NCI-H82 (cell line): Measurements from ENCODE around the gene C14orf93.

Experiments used
- DNase-seq: peaks from one replicate; lab custom pipeline; 2025; lab: John Stamatoyannopoulos, UW

C14orf93 gene

GRCh38 chr14:23045419-23046357, 35.7 kb upstream of the C14orf93 start:
- DNase-seq: no peak

GRCh38 chr14:23044840-23045239, 34.9 kb upstream of the C14orf93 start:
- DNase-seq: no peak

- no peak for DNase-seq
These were observed 33.8 kb upstream of the C14orf93 start for GRCh38 chr14:23043754-23044153.

- no peak for DNase-seq
These were observed 33.2 kb upstream of the C14orf93 start for GRCh38 chr14:23043145-23043544.

GRCh38 chr14:23042162-23042965, 32.4 kb upstream of the C14orf93 start, which contains the start of gene PSMB11:
TSS of gene PSMB11 (plus strand) at chr14:23042212. CDS start at chr14:23042226, 14 bp downstream.
- no peak for DNase-seq

GRCh38 chr14:23041729-23042128, 31.8 kb upstream of the C14orf93 start:
- no peak for DNase-seq

- DNase-seq: no peak
These were observed 30.2 kb upstream of the C14orf93 start for GRCh38 chr14:23040100-23040499.

- DNase-seq: no peak
These were observed 25.6 kb upstream of the C14orf93 start for GRCh38 chr14:23035303-23036144.

GRCh38 chr14:23034498-23035302, 24.8 kb upstream of the C14orf93 start, which contains the start of gene PSMB5:
TSS of gene PSMB5 (minus strand) at chr14:23034900. CDS start at chr14:23034881, 19 bp downstream.
- no peak for DNase-seq

GRCh38 chr14:23033801-23034497, 24.0 kb upstream of the C14orf93 start:
- no peak for DNase-seq

- DNase-seq: no peak
These were observed 23.3 kb upstream of the C14orf93 start for GRCh38 chr14:23033251-23033727.

GRCh38 chr14:23030936-23031335, 21.0 kb upstream of the C14orf93 start:
- DNase-seq: no peak

GRCh38 chr14:23028799-23029198, 18.9 kb upstream of the C14orf93 start:
- no peak for DNase-seq

- DNase-seq: peak; percentile 96
These were observed 15.3 kb upstream of the C14orf93 start for GRCh38 chr14:23025151-23025814.

- DNase-seq: peak; percentile 97
These were observed 14.7 kb upstream of the C14orf93 start for GRCh38 chr14:23024612-23025075.

- no peak for DNase-seq
These were observed 13.8 kb upstream of the C14orf93 start for GRCh38 chr14:23023795-23024152.

- peak; percentile 95 for DNase-seq
These were observed 13.3 kb upstream of the C14orf93 start for GRCh38 chr14:23023022-23023794.

- DNase-seq: peak; percentile 49
These were observed 12.0 kb upstream of the C14orf93 start for GRCh38 chr14:23021889-23022442.
